Stimulated activated CD4-positive, alpha-beta T cell treated with anti-CD3 and anti-CD28 coated beads, Interleukin-1b, Interleukin-23, amount 100 ng/mL, for 24 hours (primary cell): ENCODE results near the gene EPS8L3.
A peak's percentile ranks its signal among the peaks of the same experiment; 100 is the strongest.
"Not testable (repeated sequence)": the region's sequence is repeated elsewhere in the genome, so short reads cannot be mapped to it uniquely, and the experiment has no call there.

Experiments
- DNase-seq, 4 experiments: peaks; one replicate each; pipeline ENCODE4 v3.0.0-alpha.2; 2020; ENCODE audit warnings: low read depth in 4 of 4, low spot score in 1 of 4

Gene EPS8L3, protein sequence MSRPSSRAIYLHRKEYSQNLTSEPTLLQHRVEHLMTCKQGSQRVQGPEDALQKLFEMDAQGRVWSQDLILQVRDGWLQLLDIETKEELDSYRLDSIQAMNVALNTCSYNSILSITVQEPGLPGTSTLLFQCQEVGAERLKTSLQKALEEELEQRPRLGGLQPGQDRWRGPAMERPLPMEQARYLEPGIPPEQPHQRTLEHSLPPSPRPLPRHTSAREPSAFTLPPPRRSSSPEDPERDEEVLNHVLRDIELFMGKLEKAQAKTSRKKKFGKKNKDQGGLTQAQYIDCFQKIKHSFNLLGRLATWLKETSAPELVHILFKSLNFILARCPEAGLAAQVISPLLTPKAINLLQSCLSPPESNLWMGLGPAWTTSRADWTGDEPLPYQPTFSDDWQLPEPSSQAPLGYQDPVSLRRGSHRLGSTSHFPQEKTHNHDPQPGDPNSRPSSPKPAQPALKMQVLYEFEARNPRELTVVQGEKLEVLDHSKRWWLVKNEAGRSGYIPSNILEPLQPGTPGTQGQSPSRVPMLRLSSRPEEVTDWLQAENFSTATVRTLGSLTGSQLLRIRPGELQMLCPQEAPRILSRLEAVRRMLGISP

DNA sequence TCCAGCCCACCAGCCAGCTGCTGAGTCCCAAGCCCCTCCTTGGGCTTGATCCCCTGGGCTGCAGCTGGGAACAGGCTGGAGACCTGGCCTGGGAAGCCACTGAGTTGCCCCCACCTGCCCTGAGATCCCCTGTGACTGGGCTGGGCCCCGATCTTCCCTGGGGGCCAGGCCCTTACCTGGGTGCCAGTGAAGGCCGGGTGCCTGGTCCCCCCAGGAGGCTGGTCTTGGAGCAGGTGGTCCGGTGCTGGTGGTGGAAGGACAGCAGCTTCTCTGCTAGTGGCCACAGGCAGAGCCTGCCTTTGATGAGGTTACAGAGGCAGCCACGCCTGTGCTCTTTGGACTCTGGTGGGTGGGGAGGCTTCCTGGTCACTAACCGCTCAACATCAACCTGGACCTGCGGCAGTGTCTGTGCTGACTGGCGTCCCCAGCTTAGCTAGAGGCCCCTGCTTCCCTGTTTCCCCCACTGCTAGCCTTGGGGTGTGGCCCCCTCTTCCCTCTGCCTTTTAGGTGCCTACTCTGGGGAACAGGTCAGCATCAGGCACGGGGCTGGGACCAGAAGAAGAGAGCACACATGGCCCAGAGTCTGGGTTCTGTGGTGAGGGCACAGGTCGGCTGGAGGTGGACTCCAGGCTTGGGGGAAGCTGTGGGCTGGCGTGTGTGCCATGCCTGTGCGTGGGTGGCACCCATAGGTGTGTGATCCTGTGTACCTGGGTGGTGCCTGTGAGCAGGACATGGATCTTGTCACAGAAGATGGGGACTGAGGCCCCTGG is at the start of gene EPS8L3:
Gene EPS8L3 (minus strand): TSS at position 278 of the 770 bp plus-strand sequence. CDS start 2,174 bp downstream, outside the sequence.
- DNase-seq, result no peak

DNA sequence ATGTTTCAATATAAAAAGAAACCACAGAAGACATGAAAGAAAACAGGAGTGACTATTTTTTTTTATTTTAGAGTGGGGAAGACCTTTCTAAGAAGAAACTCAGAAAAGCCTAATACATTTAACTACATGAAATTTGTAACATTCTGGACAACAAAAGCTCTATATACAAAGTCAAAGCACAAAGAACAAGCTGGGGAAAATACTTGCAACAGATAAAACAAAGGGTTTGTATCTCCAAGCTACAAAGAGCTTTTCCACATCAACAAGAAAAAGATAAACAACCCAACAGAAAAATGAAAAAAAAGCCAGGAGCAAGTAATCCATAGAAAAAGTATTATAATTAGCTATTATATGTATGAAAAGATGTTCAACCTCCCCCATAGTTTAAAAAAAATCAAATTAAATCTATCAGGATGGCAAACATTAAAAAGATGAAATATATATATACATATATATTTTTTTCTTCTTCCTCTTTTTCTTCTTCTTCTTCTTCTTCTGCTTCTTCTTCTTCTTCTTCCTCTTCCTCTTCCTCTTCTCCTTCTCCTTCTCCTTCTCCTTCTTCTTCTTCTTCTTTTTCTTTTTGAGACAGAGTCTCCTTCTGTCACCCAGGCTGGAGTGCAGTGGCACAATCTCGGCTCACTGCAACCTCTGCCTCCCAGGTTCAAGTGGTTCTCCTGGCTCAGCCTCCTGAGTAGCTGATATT is 49.1 kb upstream of the EPS8L3 start:
- no peak for DNase-seq

DNA sequence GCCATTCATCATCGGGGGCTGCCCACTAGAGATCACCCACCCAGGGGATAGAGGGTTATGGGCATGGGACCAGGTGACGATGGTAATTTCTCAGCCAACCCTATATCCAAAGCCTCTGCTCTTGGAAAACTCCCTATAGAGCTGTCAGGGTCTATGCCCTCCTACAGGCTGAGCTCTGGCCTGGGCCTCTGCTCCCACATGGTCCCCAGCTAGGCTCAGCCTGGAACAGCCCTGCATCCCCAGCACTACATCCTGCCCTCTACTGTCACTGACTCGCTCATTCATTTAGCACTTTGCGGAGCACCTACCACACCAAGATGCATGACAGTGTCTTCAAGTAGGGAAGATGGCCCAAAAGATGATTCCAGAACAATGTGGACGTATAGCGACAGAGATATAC is 45.0 kb upstream of the EPS8L3 start:
- DNase-seq, result no peak

DNA sequence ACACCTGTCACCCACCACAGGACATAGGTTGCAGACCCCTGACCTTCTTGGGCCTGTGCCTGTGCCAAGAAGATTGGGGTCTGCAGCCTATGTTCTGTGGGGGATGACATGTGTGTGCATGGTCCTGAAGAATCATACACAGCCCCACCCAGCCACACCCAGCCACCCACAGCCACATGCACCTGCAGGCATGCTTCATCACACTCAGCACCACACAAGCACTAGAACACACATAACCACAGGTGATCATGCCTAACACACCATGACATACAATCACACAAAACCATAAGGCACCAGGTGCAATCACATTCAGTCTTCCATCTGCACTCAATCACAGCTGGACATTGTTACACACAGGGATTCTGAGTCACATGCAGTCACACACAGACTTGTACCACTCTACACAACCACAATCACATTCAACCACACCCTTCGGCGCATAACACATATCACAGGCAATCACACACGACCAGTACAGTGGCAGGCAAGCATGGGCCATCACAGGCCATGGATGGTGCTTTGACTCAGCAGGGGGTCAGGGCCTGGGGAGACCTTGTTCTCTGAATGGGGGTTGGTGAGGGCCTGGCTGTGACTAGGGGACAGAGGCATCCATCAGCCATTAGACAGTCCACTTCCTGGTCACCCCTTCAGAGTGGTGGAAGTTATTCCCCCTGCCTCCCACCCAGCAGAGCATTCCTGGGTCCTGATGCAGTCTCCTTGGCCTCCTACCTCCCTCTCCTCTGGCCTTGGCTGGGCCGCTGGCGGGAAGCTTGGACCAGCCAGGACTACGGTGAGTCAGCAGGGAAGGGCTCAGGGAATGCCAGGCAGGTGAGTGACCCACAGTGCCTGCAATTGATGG is 44.3 kb upstream of the EPS8L3 start:
- no peak for DNase-seq

DNA sequence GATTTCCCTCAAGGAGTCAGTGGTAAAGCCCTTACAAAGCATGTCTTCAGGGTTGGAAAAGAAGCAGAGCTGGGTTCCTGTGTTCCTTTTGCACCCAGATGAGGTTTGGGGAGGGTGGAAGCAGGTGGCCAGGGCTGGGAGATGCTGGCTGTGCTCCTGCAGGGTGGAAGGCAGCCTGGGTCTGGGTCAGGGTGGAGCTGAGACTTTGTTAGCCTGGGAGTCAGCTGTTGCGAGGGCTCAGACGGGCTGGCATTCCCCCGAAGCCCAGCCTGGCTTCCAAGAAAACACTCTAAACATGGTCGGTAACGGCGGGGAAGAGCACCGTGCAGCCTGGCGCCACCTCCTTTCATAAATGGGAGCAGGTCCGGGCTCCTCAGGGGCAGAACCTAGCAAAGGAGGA is 43.7 kb upstream of the EPS8L3 start:
- no peak for DNase-seq

DNA sequence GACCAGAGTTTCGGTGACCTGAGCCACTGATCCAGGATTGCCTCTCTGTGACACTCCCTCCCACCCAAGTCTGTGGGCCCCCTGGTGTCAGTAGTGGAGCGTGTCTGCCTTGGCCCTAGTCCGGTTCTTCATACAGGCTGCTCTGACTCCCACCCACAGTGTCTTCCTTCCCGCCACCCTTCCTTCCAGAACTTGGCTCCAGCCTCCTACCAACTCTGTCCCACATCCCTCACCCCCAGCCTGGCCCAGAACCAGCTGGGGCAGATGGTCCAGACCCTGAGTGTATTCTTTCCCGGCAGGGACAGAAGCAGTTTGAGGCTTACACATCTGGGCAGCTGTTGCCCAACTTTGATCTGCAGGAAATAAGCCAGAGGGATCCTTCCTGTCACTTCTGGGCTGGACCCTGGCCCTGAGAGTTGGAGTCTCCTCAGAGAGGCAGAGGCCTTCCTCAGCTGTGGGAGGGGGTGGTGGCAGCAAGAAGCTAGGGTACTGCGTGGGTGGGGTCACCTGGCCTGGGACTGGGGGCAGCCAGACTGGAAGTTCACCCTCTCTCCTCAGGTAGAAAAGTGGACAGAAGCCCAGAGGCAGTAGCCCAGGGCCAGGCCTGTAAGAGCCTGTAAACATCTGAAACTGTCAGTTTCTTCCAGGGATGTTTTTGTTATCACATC is 43.1 kb upstream of the EPS8L3 start:
- DNase-seq, result no peak

DNA sequence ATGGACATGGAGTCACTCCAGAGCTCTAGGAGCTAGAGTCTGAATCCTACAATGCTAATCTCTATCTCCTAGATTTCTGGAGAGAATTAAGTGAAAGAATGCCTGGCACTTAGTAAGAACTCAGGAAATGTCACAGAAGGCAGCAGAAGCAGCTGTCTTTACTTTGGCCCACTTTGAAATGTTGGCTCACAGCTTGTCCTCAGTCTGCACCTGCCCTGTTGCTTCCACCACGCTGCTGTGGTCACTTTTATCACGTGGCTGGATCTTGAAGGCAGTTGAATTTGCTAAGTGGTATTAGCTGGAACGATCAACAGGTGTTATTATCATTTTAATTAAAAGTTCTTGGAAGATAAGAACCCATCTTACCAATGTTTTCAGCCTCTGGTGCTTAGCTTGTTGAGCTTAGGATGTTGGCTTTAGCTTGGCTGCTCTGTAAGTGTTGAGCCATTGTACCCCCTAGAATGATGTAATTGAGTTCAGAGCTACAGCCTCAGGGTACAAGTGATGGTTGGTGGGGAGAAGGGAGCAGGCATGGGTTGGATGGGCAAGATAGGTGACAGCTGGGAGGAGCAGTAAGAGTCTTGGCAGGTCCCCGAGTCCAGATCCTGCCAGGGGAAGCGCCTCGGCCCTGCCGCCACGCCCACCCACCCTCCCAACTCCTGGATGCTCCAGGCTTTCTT is 41.9 kb upstream of the EPS8L3 start:
- no peak for DNase-seq

DNA sequence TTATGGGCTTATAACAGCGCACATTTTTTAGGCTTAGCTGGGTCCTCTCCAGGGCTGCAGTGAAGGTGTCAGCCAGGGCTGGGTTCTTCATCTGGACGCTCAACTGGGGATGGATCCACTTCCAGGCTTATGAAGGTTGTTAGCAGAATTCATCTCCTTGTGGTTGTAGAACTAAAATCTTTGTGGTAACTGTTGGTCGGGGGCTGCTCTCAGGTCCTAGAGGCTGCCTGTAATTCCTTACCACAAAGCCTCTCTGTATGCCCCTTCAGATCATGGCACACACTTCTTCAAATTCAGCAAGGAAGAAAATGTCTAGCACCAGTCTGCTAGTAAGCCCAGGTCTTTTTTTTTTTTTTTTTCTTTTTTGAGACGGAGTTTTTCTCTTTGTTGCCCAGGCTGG is 40.9 kb upstream of the EPS8L3 start:
- no peak for DNase-seq

DNA sequence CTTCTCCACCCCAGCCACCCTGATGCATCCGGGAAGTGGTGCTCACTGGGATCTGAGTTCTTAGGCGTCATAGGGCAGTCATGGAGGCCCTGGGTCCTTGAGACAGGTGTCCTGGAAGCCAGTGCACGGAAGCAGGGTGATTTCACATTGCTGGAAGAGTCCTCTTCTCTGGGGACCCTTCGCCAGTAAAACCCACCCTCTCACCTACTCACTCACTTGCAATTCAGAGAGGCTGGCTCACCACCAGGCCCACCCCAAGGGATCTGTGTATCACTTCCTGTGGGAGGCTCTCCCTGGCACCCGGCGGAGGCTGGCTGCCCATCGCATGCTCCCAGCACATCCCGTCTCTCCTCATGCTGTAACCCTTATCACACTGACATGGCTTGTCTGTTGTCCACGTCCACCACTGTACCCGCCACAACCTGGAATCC is 40.2 kb upstream of the EPS8L3 start:
- no peak for DNase-seq

DNA sequence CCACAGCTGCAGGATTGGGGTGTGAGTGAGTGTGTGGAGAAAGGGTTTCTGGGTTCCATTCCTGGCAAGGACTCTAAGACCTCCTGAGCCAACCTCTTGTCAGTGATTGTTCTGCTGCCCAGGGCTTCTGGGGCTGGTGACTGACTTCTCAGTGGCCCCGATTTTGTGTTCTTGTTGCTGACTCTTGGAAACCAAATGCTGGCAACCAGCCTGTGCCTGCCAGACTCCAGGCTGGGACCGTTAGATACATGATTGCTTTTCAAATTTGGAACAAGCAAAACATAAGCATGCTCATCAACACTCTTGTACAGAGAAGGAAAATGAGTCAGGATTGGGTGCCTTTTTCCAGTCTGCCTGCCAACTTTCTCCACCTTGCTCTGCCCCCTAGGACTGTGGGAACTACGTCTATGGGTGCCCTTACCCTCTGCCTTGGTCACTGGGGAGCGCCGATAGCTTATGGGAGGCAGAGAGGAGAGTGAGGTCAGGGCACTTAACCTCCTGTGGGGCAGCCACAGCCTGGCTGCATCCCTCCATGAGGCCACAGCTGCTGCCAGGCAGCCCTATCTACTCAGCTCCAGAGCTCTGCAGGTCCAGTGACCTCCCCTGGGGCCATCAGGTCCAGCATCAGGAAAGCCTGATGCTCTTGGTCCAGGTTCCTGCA is 39.3 kb upstream of the EPS8L3 start:
- DNase-seq, result no peak

DNA sequence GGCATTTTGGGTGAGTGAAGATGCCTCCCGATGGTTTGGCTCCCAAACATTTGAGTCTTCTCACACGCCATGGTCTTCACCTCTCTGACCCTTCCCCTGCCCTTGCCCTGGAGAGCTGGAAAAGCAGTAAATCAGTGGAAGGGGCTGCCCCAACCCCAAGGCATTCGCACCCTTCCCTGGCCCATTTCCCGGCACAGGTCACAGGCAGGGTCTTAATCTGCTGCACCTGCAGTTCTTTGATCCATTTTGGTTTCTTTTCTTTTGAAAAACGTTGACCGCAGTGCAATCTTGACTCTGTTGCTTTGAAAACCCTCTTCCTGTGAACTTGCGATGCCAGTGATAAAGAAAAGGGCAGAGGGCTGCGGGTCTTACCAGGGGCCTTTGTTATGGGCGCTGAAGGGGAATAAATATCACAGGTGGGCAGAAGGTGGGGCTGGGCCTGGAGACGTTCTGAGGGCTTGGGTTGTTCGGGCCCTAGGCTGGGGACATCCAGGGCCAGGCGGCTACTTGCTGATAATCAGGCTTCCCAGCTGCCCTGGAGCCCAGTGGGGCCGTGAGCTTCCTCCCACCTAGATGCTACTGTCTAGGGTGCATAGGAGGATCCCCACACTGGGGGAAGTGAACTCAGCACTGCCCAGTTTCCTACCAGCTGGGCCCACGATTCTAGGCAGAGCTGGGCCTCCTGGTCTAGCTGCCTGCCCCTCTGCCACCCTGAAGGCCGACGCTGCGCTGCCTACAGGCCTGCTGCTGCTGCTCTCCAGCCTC is 38.6 kb upstream of the EPS8L3 start:
- DNase-seq, result peak in 1 of 4 experiments; percentile 21

DNA sequence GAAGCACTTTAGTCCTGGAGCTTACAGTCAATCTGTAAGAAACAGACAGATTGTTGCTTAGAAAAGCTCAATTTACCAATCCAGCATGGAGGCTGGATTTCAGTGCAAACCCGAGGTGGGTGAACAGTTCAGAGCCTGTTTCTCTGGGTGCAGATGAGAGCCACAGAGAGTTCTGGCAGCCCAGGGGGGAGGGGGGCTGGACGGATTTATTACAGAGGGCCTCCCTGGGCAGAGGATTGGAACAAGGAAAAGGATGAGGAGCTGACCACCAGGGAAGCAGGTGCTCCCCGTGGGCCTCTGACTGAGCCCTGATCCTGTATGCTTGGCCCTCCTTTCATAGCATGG is 38.0 kb upstream of the EPS8L3 start:
- no peak for DNase-seq

DNA sequence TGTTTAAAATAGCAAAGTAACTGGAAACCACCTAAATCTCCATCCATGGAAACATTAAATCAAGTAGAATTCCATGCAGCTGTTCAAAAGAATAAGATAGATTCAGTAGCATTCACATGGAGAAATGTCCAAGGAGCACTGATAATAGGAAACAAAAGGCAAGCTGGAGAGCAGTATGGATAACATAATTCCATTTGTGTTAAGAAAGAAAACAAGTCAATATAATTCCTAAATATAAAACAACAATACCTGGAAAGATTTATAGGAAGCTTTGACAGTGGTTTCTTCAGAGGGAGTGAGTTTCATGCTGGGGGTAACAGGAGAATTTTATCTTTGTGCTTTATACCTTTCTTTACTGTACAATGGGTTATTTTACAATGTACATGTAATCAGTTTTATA is 36.6 kb upstream of the EPS8L3 start:
- DNase-seq, result no peak

DNA sequence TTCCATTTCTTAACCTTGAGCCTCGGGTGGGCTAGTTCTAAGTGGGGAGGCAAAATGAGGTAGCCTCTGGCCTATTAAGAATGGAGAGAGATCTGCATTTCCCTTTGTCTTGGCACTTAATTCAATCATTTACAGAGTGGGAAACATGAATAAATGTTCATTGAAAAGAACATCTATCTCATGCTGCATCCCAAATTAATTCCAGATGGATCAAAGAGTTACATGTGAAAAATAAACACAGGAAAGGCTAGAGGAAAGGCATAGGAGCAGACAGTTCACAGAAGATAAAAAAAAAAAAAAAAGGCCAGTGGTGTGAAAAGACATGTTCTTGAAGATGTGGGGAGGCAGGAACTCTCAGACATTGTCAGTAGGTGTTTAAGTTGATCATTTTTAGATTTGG is 35.7 kb upstream of the EPS8L3 start:
- no peak for DNase-seq

DNA sequence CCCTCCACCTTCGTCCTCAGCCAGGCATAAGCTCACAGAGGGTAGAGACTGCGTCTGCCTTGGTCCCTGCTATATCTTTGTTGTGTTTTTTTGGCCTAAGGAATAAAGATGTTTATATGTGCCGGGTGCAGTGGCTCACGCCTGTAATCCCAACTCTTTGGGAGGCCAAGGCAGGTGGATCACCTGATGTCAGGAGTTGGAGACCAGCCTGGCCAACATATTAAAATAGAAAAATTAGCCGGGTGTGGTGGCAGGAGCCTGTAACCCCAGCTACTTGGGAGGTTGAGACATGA is 33.5 kb upstream of the EPS8L3 start:
- not testable (repeated sequence) for DNase-seq

DNA sequence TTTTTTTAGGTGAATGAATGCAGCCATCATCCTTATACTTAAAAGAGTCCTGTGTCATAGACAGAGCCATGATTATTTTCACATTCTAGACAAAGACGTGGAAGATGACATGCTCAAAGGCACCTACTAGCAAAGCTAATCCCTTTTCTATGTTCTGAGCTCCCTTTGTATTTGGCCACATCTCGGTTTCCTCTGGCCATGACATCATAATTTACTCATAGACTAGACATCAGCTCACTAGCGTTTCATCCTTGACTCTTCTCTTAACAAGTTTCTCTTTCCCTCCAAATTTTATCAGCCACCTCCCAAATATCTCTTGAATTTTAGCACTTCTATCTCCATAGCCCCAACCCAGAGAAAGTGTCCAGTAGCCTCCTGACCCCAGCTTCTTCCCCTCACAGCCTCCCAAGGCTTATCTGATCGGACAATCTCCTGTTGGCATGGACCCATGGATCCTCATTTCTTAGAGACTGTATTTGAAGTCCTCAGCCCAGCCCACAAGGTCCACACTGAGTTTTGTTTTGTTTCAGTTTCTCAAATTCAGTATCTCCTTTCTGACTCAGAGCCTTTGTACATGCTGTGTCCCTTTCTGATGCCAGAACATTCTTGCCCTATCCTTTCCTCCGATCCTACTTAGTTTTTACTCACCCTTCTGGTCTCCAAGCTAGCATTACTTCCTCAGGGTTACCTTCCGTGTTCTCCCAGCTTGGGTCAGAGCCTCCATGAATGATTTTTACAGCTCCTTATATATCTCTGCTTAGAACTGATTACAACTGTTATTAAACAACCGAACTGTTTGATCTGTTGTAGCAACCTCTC is 33.0 kb upstream of the EPS8L3 start:
- DNase-seq, result no peak

DNA sequence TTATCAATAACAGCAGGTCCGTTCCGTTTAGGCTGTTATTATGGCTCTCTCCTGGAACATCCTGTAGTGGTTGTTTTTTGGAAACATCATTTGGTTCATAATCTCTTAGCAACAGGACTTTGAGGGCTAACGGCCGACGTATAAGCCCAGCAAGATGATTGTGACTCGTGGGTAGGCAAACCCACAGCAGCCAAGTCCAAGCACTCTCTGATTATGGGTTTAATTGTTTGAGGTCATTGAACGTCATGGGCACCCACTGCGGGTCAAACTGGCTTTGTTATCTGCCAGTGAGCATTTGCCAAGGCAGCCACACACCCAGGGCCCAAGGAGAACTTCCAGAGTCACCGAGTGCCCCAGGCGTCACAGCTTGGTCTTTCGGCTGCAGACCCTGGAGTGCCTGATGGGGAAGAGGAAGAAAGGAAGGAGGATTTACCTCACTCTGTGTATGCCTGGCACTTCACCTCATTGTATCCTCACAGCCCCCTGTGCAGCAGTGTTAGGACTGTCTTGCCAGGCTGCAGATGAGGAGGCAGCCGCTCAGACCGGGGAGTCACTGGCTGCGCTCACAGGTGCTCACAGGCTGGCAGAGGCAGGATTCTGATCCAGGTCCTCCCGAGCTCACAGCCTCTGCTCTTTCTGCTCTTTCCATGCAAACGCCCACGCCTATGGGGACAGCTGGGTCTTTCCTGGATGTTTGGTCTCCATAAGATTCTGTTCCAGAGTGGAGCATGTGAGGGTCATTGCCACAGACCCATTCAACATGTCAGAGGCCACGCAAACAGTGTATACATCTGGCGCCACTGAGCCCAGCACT is 30.8 kb upstream of the EPS8L3 start:
- no peak for DNase-seq
